GM12874 (cell line): ENCODE results near the gene ANKMY1.

ENCODE experiments used
- CTCF ChIP-seq: IDR thresholded peaks from 2 replicates; pipeline ENCODE4 v1.5.1; 2011; ENCODE audit warnings: low read depth, mild to moderate bottlenecking, control low read depth, low read length, moderate library complexity; ENCODE audit not compliant: insufficient read depth

ANKMY1 gene

GRCh38 chr2:240573071-240573515 is 15.3 kb upstream of the ANKMY1 start:
- no peak for TF ChIP-seq CTCF

GRCh38 chr2:240572141-240573031 is 14.6 kb upstream of the ANKMY1 start:
- TF ChIP-seq CTCF, result no peak

- TF ChIP-seq CTCF, result no peak
Observed at GRCh38 chr2:240571314-240571973, 13.7 kb upstream of the ANKMY1 start.

- TF ChIP-seq CTCF, result no peak
Observed at GRCh38 chr2:240570531-240571313, 12.9 kb upstream of the ANKMY1 start.

GRCh38 chr2:240569998-240570530 is 12.3 kb upstream of the ANKMY1 start:
- no peak for TF ChIP-seq CTCF

- TF ChIP-seq CTCF, result no peak
Observed at GRCh38 chr2:240569523-240569997, 11.8 kb upstream of the ANKMY1 start.
